Measurements from ENCODE around the gene ZMAT5.

Gene ZMAT5

DNA sequence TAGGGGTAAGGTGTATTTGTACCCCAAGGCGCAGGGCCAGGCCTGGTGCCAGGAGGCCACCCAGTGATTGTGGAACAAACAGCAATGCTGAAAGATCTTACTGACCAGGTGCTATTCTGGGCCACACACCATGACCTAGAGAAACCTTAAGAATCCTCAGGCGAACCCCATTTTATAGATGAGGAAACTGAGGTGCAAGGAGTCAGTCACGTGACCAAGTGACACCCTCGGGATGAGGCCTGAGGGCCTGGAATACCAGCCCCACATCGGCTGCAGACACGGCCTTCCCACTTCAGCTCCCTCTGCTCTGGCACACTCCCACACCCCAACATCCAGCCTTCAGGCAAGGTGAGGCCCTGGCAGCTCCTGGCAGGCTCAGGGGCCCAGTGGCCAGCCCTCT is 33.9 kb downstream of the ZMAT5 start:
- DNase-seq (ENCODE audit: low read depth in 2 of 2, low spot score in 1 of 2), result no peak

DNA sequence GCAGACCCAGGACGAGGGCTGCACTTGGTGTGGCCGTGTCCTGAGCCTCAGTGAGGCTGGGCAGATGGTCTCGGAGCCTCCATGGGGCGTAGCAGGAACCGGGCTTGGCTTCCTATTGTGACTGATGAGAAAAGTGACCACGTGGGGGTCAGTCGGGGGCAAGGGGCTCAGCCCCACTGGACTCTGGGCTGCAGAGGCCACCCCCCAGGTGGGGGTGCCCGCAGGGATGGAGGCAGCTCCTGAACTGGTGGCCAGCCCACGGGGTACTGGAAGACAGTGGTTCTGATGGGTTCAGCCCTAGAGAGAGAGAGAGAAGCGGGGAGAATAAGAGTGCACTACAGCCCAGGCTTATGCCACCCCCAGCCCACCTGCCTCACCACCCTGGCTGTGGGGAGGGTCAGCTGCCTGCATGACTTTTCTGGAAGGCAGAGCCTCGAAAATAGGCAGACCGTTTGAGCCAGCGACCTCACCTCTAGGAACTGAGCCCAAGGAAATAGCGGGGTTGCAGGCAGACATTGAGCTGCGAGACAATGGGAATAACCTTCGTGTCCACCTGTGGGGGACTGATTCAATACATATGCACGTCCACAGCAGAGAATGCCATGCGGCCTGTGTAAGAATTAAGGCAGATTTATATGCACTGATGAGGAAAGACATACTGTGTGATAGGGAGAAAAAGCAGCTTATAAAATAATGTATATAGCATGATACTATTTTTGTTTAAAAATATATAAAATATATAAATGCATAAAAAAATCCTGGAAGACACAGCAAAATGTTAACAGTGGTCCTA is 35.6 kb downstream of the ZMAT5 start:
- no peak for DNase-seq (ENCODE audit: low read depth in 2 of 2, low spot score in 1 of 2)

DNA sequence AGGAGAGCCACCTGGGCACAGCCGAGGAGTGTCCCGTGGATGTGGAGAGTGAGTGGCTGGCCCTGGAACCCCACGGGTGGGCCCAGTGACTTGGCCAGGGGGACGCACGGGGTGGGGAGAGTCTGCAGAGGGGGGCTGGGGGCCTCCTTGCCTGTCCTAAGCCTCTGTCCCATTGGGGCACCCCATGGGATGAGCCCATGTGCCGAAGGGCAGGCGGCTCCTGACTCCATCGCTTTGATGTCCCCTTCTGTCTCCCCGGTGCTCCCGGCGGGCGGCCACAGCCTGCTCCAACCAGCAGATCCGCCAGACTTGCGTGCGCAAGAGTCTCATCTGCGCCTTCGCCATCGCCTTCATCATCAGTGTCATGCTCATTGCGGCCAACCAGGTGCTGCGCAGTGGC is 37.6 kb downstream of the ZMAT5 start:
- no peak for DNase-seq (ENCODE audit: low read depth in 2 of 2, low spot score in 1 of 2)

DNA sequence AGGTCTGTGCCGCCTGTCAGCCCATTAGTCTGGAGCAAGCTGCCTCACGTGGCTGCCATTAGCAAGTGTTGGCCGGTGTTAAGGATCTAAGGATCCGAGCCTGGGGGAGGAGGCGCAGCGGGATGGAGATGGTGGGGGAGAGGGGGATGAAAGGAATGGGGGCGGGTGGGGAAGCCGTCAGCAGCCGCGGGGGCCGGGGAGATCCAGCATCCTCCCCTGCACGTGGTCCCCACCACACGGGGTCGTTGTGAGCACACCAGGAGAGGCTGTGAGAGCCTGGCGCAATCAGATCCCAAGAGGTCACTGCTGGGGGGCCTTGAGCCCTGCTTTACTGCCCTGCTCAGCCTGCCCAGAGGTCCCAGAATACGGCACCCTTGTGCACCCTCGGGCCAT is 39.7 kb downstream of the ZMAT5 start:
- DNase-seq (ENCODE audit: low read depth in 2 of 2, low spot score in 1 of 2), result no peak

DNA sequence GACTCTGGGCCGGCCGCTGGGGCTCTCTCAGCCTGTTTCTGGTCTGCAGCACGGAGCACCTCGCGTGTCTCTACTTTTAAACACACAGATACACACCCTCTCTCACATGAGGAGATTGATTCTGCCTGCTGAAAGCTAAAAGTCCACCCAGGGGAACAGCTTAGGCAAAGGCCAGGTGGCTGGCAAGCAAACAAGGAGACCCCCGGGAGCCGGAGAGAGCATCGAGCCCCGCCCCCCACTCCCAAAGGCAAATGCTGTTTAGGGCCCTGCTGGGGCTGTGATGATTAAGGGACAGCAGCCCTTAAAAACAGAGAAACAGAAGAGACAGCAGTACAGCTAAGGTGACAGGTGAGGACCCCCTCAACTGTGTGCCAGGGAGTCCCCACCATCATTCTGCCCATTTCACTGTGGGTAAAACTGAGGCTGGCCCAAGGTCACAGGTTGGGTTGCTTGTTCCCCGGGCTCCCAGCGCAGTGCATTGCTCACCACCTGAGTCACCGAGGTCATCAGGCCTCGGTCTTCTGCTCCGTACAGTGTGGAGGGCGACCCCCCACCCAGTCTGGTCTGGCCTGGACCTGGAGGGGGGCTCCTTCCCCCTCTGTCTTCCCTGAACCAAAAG is 40.2 kb downstream of the ZMAT5 start:
- no peak for DNase-seq (ENCODE audit: low read depth in 2 of 2, low spot score in 1 of 2)

DNA sequence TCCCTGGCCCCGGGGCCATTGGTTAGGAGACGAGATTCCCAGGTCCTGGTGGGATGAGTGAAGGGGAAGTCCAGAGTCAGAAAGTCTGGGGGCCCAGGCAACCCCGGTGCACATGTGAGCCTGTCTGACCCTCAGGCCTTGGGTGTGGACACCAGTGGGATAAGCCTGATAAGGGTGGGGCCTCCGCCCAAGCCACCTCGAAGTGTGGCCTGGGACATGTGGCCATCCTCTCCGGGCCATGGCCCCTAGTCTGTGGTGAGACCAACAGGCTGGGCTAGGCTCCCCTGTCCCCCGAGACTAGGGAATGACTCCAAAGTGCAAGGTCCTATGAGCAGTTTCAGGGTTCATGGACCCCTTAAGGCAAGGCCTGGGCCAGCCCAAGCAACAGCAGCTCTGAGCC is 40.7 kb downstream of the ZMAT5 start:
- no peak for DNase-seq (ENCODE audit: low read depth in 2 of 2, low spot score in 1 of 2)

DNA sequence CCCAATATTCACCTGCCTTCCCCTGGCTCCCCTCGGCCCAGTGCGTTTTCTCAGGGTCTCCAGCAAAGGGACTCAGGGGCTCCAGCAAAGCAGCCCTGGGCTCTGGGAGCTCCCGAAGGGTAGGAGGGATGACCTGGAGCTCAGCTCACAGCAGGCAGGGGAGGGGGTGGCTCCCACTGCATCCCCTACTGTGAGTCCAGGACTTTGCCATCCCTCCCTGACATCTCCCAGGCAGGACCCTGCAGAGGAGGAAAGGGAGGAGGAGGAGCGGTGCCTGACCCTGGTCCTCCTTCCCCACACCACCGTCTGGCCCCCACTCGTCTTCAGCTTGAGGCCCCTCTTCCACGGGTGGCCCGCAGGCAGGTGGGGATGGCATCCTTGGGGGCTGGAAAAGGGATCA is 42.0 kb downstream of the ZMAT5 start:
- DNase-seq (ENCODE audit: low read depth in 2 of 2, low spot score in 1 of 2), result no peak

DNA sequence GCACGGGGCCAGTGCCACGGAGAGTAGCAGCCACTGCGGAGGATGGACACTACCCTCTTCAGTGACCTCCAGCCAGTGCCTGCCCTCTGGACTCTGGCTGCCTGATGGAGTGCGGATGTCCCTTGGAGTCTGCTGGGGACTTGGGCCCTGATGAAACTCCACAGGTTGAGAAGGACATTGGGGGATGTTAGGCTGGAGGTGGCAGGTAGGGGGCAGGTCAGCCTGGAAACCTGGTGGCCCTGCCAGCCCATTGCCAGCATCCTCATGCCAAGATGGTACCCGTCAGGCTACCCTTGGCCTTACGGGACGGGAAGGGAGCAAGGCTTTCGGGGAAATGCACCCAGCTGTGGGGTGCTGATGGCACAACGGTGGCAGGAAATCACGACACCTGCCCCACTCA is 43.0 kb downstream of the ZMAT5 start:
- DNase-seq (ENCODE audit: low read depth in 2 of 2, low spot score in 1 of 2), result no peak

DNA sequence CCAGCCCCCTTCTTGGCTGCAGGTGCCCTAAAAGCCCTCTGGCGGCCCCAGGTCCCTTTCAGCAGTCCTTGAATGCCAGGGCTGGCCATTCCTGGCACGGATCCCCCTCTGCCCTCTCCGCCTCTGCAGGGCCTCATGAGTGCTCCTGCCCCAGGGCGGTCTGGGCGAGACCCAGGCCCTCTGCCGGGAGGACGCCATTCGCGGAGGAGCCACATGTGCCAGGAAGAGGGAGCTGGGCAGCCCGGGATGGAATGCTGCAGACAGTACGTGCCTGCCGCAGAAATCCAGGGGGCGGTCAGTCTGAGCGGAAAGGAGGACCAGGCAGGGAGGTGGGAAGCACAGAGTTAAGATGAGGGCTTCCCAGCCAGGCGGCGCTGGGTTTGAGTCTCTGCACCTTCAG is 44.2 kb downstream of the ZMAT5 start:
- DNase-seq (ENCODE audit: low read depth in 2 of 2, low spot score in 1 of 2), result no peak

DNA sequence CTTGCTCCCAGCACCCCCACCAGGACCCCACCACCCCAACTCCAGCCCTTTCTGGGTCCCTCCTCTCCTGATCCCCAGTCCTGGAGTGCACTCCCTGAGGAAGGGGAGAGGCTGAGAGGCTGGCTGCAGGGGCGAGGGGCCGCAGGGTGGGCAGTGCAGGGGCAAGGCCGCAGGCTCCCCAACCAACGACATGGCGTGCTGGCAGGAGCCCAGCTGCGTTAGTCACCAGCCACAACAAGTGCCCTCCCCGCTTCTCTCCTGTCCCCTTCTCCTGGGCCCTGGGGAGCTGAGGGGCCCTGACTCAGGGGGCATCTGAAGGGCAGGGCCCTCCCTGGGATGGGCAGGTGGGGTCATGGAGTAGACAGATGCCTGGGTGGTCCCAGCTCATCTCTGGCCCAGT is 44.7 kb downstream of the ZMAT5 start:
- DNase-seq (ENCODE audit: low read depth in 2 of 2, low spot score in 1 of 2), result no peak

DNA sequence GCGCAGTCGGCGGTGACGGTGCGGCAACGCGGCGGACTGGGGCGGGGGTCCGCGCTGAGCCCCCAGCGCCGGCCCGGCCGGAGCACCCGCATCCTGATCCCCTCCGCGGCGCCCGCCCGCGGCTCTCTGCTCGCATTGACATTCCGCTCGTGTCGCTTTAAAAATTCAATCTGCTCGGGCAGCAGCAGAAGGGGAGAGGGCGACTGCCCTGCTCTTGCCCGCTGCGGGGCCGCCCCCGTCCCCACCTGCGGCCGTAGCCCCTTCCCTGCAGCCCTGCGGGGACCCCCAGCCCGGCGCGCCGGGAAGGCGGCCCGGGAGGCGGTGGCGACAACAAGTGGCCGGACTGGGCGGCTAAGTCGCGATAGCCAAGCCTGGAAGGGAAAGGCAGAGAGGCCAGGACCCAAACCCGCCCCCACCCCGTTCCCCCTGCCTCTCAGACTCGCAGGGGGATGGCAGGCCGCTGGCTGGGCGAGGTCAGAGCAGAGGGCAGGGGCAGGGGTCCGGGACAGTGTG is 45.9 kb downstream of the ZMAT5 start:
- DNase-seq (ENCODE audit: low read depth in 2 of 2, low spot score in 1 of 2), result no peak

DNA sequence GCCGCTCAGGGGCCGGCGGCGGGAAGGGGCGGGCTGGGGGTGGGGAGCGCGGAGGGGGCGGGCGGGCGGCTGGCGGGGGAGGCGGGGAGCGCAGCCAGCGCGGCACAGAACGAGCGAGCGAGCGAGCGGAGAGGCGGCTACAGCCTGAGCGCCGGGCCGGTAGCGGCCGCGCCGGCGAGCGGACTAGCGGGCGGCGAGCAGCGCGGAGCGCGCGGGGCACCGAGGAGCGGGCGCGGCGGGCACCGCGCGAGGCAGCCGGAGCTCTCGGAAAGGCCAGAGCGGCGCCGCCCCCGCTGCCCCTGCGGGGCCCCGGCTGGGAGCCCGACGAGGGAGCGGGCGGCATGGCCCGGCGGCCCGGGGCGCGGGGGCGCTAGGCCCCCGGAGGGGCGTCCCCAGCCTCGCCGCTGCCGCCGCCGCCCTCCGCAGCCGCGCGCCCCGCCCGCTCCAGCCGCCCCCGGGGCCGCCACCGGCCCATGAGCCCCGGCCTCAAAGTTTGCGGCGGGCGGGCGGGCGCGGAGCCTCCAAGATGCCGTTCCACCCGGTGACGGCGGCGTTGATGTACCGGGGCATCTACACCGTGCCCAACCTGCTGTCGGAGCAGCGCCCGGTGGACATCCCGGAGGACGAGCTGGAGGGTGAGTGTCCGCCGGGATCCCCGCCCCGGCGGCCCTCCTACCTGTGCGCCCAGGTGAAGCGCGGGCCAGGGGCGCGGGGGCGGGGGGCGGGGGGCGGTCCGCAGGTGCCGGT is 46.7 kb downstream of the ZMAT5 start, which contains the start of gene CABP7:
Gene CABP7 (plus strand): TSS at position 105 of the 747 bp plus-strand sequence. CDS start 422 bp downstream, at position 527.
- DNase-seq (ENCODE audit: low read depth in 2 of 2, low spot score in 1 of 2), result no peak

DNA sequence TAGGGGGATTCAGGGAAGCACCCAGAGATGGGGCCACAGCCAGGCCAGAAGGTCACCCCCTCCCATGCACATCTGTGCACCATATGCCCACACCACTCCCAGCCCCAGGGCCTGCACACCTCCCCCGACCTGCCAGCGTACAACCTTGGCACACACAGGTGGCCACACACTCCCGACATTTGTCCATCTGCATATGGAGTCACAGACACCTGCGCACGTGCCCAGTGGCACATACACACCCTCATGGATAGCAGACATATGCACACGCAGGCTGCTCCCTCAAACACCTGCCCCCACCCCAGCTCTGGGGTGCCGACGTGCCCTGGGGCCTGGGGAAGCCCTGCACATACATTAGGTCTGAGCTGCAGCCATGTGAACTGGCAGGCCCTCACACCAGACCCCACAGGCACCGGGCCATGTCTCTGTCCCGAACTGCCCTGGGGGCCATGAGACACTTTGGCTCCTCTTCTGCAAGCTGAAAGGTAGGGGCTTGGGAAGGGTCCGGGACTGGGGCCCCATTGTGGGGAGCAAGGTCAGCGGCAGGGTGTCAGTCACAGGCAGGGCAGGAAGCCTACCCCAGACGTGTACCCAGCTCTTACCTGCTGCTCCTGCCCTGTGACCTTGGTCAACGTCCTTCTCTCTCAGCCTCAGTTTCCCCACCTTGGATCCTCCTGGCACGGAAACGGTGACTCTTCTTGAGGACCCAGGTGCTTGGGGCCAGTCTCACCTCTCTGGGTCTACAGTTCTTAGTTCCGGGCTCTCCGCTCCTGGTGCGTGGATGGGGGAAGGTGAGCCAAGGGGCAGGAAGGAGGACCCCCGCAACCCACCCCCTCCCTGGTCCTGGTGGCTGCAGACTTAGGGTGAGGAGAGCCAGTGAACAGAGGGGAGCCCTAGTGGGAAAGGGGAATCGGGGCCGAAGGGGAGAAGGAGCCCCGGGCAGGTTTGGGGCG is 47.6 kb downstream of the ZMAT5 start:
- no peak for DNase-seq (ENCODE audit: low read depth in 2 of 2, low spot score in 1 of 2)

DNA sequence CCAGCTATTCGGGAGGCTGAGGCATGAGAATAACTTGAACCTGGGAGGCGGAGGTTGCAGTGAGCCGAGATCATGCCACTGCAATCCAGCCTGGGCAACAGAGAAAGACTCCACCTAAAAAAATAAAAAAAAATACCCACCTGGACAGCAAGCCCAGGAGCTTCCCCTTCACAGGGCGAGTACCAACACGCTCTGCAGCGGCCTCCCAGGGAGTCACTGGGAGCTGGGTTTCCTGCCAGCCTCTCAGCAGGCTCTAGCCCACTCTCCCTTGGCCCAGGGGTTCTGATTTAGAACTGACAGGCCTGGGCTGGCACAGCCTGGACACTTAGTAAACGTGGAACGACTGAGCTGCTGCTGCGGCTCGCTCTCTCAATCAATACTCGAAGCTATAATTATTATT is 49.0 kb downstream of the ZMAT5 start:
- no peak for DNase-seq (ENCODE audit: low read depth in 2 of 2, low spot score in 1 of 2)

DNA sequence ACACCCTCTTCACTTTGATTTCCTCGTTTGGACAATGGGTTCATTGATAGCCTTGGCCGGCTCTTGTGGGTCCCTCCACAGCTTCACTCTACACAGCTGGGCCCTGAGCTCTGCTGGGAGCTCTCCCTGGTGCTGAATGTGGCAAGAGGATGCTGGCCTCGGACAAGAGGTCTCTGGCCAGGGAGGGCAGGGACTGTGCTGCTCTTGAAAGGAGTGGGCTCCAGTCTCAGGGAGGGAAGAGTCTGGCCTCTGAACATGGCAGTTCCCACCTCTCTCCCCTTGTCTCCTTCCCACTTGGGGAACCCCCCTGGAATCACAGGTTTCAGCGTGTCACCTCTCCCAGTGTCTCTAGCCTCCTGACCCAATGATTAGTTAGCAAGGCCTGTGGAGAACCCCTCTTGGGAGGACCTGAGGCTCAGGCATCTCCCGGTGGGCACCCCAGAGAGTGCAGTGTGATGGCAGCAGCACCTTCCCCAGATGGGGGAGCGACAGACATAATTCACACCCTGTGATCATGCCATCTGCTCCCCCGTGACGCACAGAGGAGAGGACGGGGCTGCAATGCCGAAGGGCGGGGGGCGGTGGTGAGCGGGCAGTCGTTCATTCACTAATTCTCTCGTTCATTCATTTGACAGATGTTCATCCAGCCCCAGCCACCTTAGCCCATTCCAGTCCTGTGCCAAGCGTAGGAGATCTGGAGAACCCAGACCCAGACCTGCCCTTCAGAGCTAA is 49.8 kb downstream of the ZMAT5 start:
- no peak for DNase-seq (ENCODE audit: low read depth in 2 of 2, low spot score in 1 of 2)

DNA sequence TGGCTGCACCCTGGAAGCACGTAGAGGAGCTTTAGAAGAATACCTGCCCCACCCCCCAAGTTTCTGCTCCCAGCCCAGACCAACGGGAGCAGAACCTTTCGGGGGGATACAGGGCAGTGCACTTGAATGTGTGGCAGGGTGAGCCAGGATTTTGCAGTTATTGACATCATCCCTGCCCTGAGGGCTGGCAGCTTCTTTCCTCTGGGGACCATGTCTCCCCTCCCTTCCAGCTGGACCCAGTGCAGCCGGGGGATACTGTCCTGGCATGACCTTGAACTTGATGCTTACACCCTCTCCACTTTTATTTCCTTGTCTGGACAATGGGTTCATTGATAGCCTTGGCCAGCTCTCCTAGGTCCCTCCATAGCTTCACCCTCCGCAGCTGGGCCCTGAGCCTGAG is 51.1 kb downstream of the ZMAT5 start:
- no peak for DNase-seq (ENCODE audit: low read depth in 2 of 2, low spot score in 1 of 2)

DNA sequence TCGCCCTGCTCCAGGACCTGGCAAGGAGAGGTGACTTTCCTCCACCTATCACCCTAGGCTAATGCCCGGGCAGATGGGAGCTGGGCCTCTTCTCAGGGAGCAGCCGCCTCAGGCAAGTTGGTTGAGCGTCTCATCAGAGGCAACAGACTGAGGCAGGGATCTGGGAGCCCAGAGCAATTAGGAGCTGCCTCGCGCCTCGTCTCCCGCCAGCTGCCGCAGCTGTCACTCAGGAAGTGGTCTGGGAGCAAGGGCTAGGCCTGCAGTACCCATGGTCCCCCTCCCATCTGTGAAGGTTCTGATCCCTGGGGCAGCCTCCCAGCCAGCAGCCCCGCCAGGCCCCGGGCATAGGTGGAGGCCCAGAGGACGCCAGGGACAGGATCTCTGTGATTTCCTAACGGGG is 51.6 kb downstream of the ZMAT5 start:
- no peak for DNase-seq (ENCODE audit: low read depth in 2 of 2, low spot score in 1 of 2)

DNA sequence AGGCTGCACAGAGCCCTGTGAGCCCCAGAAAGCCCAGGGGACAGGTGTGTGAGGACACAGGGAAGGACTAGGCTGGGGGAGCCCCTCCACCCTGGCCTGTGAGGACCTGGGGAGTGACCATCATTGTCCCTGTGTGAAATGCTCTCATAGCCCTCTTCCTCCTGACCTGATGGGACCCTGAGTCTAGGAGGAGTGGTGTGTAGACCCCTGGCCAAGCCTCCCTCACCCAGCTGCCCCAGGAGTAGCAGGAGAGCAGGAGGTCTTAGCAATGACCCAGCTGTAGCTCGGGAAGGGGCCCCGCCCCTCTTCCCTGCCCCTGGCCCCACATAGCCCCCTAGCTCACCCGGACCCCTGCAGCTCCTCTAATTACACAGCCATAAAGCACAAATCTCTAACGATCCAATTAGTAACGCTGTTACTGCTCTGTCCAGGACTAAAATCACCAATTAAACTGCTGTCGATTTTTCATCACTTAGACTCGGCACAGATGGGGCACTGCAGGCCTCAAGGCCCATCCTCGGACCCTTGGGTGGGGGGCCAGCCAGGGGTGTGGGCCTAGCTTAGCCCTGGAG is 53.6 kb downstream of the ZMAT5 start:
- no peak for DNase-seq (ENCODE audit: low read depth in 2 of 2, low spot score in 1 of 2)

DNA sequence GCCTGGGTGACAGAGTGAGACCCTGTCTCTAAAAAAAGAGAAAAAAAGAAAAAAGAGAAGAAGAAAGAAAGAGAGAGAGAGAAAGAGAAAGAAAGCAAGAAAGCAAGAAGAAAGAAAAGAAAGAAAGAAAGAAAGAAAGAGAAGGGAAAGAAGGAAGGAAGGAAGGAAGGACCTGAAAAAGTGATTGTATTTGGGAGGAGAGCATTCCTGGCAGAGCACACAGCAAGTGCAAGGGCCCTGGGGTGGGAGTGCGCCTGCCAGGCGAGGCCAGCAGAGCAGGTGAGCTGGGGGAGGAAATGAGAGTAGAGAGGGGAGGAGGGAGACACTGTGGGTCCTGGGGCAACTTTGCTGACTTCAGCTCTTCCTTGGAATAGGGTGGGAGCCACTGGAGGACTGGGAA is 54.7 kb downstream of the ZMAT5 start:
- no peak for DNase-seq (ENCODE audit: low read depth in 2 of 2, low spot score in 1 of 2)

Measured in stimulated activated CD8-positive, alpha-beta memory T cell treated with anti-CD3 and anti-CD28 coated beads, Interleukin-4, amount 100 ng/mL, for 4 hours (primary cell).